ENCODE results near the gene MIA2. TPM values are rescaled to one million over a fixed set of nuclear protein-coding genes. Genes with fewer than 3 reads are reported as not detected.

The MIA2 gene
- total RNA-seq, 1 experiment from 2014 or later, result 15.0 TPM

DNA sequence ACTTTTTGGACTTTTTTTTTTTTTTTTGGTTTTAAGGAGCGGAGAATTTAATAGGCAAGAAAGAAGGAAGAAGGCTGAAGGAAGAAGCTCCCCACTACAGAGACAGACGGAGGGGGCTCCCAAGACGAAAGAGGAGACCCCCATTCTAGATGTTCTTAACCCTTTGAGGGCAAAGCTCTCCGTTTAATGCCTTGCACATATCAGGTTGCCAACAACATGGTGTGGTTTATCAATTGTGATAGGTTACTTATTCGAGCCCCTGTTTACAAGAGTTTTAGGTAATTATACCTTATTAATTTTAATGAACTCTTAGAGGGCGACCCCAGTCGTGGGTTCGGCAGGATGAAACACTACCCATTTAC is 199.7 kb downstream of the MIA2 start:
- TF ChIP-seq CTCF (conservative IDR thresholded peaks at IDR 0.05), result no peak
- peak overlapping the region; percentile 45 for H3K9ac ChIP-seq (ENCODE audit: extremely low read depth, insufficient read length, low read length)
- no peaks in the 10 kb centered on the region for H3K79me1 ChIP-seq (ENCODE audit: insufficient read depth, low read depth, low read length, poor library complexity, severe bottlenecking)

More for the DNA sequence above, 199.7 kb downstream of the MIA2 start:
- H3K9me3 ChIP-seq (ENCODE audit: control insufficient read depth, low read depth, low read length), result no peaks in the 10 kb centered on the region
- H2AFZ ChIP-seq (ENCODE audit: low read length), result no peak overlapping the region
- Mint-ChIP-seq H3K9me3 (no peaks in the 10 kb centered on the region), H3K27ac (peak overlapping the region; percentile 96 to 98 (median 97); a peak in 3 of 7 replicates), H3K27me3 (ENCODE audit: low read depth) (no peaks in the 10 kb centered on the region), H3K4me1 (peaks cover 17 to 18% of the 10 kb centered on the region in 2 experiments), H3K4me3 (peak overlapping the region; percentile 97 to 99), H3K36me3 (ENCODE audit: insufficient read depth in 1 of 3, low read depth in 3 of 3) (no peaks in the 10 kb centered on the region; a peak in 1 of 7 replicates)
- H3K4me2 ChIP-seq (ENCODE audit: insufficient read depth, insufficient read length, low read length), result peak overlapping the region; percentile 87
- H3K27ac ChIP-seq (ENCODE audit: insufficient read length, low read depth, low read length), result peak overlapping the region; percentile 60
- H2BK20ac ChIP-seq (ENCODE audit: low read depth, low read length, poor library complexity, severe bottlenecking), result no peak overlapping the region
- H2BK12ac ChIP-seq (ENCODE audit: insufficient read length, low read depth, low read length), result no peak overlapping the region
- H3K23ac ChIP-seq (ENCODE audit: insufficient read length, low read depth, low read length), result no peak overlapping the region
- no peak overlapping the region for H2AK5ac ChIP-seq (ENCODE audit: insufficient read length, low read length)
- no peak overlapping the region for H3T11ph ChIP-seq (ENCODE audit: low read length)
- H3K27me3 ChIP-seq (ENCODE audit: insufficient read depth, low read length), result no peaks in the 10 kb centered on the region
- no peak overlapping the region for H3K4ac ChIP-seq (ENCODE audit: low read depth, low read length)
- no peak overlapping the region for H3K14ac ChIP-seq (ENCODE audit: insufficient read depth, low read length)
- peaks cover 15% of the 10 kb centered on the region for H3K23me2 ChIP-seq (ENCODE audit: insufficient read length, low read depth, low read length, poor library complexity, severe bottlenecking)
- no peak overlapping the region for H3K56ac ChIP-seq (ENCODE audit: insufficient read length, low read depth, low read length)
- no peaks in the 10 kb centered on the region for H3K4me1 ChIP-seq (ENCODE audit: insufficient read depth, low read length)
- DNase-seq, result no peak
- no peak overlapping the region for H4K5ac ChIP-seq (ENCODE audit: insufficient read length, low read depth, low read length)
- no peak overlapping the region for H2BK15ac ChIP-seq (ENCODE audit: low read depth, low read length)
- H4K20me1 ChIP-seq (ENCODE audit: control insufficient read depth, insufficient read depth, insufficient read length), result no peaks in the 10 kb centered on the region
- H4K91ac ChIP-seq (ENCODE audit: insufficient read length, low read depth, low read length), result no peak overlapping the region
- no peak overlapping the region for H2BK5ac ChIP-seq (ENCODE audit: insufficient read length, low read length)
- no peak overlapping the region for H4K8ac ChIP-seq (replicated peaks; ENCODE audit: insufficient read length, low read depth, low read length)
- H3K18ac ChIP-seq (ENCODE audit: insufficient read length, low read depth, low read length), result no peak overlapping the region
- no peaks in the 10 kb centered on the region for H3K79me2 ChIP-seq (ENCODE audit: insufficient read depth, low read length)
- no CpG with 5 or more reads among the region's 8 CpGs for WGBS (ENCODE audit: extremely low coverage, insufficient read length, low lambda C conversion rate)
- H2BK120ac ChIP-seq (ENCODE audit: low read depth, low read length, poor library complexity, severe bottlenecking), result no peak overlapping the region
